HG03175 (cell line): ENCODE measurements around the gene CDK9.
"Not testable (repeated sequence)": the region's sequence is repeated elsewhere in the genome, so short reads cannot be mapped to it uniquely, and the experiment has no call there.

Experiments used
- ATAC-seq: cut with Tn5 transposase; IDR thresholded peaks from one replicate; pipeline ENCODE4 v1.9.1; 2021; ENCODE audit warnings: mild to moderate bottlenecking, moderate library complexity; ENCODE audit not compliant: unreplicated experiment

CDK9 gene

GRCh38 chr9:127817881-127818434 lies 32.1 kb downstream of the CDK9 start:
- ATAC-seq: no peak

GRCh38 chr9:127818574-127818973 lies 32.7 kb downstream of the CDK9 start:
- no peak for ATAC-seq

DNA sequence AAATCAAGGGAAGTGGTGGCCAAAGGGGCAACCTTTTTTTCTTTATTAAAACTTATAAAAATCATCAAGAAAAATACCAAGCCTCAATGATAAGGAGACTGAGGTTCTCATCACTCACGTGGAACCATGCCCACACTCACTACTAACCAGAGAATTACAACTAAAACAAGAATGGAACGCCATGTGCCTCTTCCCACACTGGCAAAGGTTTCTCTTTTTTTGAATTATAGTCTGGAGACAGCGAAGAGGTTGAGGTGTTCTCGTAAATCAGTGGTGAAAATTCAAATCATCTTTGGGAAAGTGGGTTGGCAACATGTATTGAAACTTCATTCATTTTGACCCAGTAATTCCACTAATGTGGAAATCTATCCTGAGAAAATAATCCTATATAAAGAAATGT lies 36.3 kb downstream of the CDK9 start:
- ATAC-seq: no peak

GRCh38 chr9:127825319-127826051 lies 39.7 kb downstream of the CDK9 start:
- no peak for ATAC-seq

DNA sequence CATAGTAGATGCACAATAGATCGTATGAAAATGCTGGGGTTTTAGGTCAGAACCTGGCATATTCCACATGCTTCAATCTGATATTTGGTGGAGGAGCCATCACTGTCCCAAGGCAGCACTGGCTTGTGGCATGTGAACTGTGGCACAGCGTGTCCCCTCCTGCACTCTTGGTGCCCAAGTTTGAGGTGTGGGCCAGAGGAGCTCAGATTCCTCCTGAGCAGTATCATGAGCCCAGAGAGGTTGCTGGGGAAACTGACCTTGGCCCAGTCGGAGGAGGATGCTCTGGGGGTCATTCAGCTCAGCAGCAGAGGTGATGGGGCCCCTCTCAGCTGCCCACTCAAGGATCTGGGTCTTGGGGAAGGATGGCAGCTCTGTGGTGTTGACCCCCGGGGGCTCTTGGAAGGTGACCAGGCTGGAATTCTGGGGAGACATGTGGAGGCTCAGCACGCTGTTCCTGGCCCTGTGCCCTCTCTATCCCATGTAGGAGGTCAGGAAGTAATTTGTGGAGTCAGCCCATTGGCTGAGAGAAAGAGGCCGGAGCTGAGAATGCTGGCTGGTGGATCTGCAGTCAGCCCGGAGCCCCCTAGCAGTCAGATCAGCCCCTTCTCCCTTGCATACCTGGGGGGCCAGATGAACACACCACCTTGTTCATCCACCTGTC lies 40.5 kb downstream of the CDK9 start:
- ATAC-seq: no peak

DNA sequence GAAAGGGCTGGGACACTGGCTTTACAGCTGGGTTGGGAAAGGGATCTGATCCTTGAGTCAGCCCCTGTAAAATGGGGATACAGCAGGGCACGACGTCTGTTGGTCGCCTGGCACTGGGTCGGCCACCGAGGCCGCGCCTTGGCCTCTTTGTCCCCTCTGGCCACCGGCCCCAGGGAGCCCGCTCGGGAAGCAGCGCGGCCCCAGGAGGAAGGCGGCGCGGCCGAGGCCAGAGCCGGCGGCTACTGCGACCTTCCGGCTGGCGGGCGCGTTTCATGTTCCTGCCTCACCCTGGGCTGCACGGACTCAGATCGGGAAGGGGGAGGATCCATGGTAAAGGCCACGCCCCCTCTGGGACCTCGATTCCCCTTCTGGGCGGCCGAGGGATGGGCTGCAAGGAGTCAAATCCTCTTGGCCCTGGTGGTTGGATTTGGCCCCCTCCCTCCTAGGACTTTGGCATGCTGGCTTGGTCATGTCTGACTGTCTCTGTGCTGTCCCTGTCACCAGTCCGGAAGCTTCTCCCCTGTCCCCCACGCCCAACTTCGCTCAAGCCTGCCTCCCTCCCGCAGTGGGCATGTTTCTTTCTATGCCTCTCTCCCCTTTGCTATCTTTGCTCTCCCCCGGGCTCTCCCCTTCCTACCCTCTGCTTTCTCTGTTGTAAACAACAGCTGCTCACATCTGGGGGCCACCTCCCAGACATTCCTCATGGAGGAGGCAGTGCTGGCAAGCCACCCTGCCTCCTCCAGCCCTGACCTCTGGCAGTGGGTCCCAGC lies 42.6 kb downstream of the CDK9 start:
- ATAC-seq: no peak

- ATAC-seq: no peak
Measured at GRCh38 chr9:127829205-127829906, 43.5 kb downstream of the CDK9 start.

DNA sequence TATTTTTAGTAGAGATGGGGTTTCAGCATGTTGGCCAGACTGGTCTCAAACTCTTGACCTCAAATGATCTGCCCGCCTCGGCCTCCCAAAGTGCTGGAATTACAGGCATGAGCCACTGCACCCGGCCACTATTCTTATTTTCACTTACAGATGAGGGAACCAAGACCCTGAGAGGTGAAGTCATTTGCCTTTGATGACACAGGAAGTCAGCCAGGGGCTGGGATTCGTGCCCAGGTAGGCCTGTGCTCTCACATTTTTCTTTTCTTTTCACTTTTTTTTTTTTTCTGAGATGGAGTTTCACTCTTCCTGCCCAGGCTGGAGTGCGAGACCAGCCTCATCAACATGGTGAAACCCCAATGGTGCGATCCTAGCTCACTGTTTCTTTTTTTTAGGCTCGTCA lies 46.4 kb downstream of the CDK9 start:
- no peak for ATAC-seq

DNA sequence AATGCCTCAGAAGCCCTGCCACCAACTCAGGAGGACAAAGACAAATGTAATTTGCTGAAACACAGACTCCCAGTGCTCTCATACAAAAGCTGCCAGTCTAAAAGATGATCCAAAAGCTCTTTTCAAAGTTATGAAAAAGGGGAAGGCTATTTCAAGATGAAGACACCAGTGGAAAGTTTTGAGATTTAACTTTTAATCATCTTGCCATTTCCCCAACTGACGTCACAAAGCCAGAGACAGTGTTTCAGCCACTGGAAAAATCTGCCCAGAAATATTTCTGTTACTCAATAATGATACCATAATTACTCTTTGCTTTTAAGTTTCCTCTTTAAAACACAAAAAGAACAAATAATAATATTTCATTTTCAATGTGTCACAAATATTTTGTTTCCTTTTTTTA lies 47.7 kb downstream of the CDK9 start:
- no peak for ATAC-seq

GRCh38 chr9:127835991-127836516 lies 50.2 kb downstream of the CDK9 start:
- no peak for ATAC-seq

- not testable (repeated sequence) for ATAC-seq
Measured at GRCh38 chr9:127836561-127836960, 50.7 kb downstream of the CDK9 start.

- no peak for ATAC-seq
Measured at GRCh38 chr9:127837346-127837745, 51.5 kb downstream of the CDK9 start.

GRCh38 chr9:127838375-127839078 lies 52.7 kb downstream of the CDK9 start:
- no peak for ATAC-seq
